Upper lobe of left lung (tissue), 6 donors: ENCODE measurements around the gene ANKRD11. TPM values are rescaled to one million over a fixed set of nuclear protein-coding genes. Genes with fewer than 3 reads are reported as not detected.

Experiments used
- ATAC-seq, 2 donors: fragments of 200-7000 bp; cut with Tn5 transposase; one replicate each; pipeline ENCODE4 v1.9.1; 2022; ENCODE audit warnings: mild to moderate bottlenecking in 2 of 2, moderate library complexity in 2 of 2; ENCODE audit not compliant: low FRiP score in 2 of 2
- DNase-seq, 2 donors: peaks; one replicate each; pipeline ENCODE4 v3.0.0-alpha.2; 2019 to 2020
- H3K27ac ChIP-seq, 4 donors: fragments of 200-600 bp; sonication (generic); one replicate each; pipeline ENCODE4 v1.5.1; 2016 to 2019
- H3K27me3 ChIP-seq, 4 donors: fragments of 200-600 bp; sonication (generic); one replicate each; pipeline ENCODE4 v1.5.1; 2017 to 2019
- H3K36me3 ChIP-seq, 4 donors: fragments of 200-600 bp; sonication (generic); one replicate each; pipeline ENCODE4 v1.5.1; 2016 to 2019
- H3K4me1 ChIP-seq, 4 donors: fragments of 200-600 bp; sonication (generic); one replicate each; pipeline ENCODE4 v1.5.1; 2018 to 2019
- H3K4me3 ChIP-seq, 4 donors: fragments of 200-600 bp; sonication (generic); one replicate each; pipeline ENCODE4 v1.5.1; 2017 to 2019; ENCODE audit warnings: mild to moderate bottlenecking in 2 of 4, moderate library complexity in 1 of 4
- H3K9me3 ChIP-seq, 4 donors: fragments of 200-600 bp; sonication (generic); one replicate each; pipeline ENCODE4 v1.5.1; 2018 to 2019
- CTCF ChIP-seq, 6 experiments: fragments of 450-650 bp in 4 of 6; fragments of 200-600 bp in 2 of 6; sonication (generic) in 2 of 6; IDR thresholded peaks; one replicate each; pipeline ENCODE4 v1.5.1; 2016 to 2019; ENCODE audit warnings: antibody characterized with exemption in 6 of 6
- EP300 ChIP-seq, 4 donors: sonication (generic); formaldehyde crosslinking; IDR thresholded peaks; one replicate each; pipeline ENCODE4 v1.5.1; 2017; ENCODE audit warnings: antibody characterized with exemption in 4 of 4, control low read depth in 2 of 4
- POLR2A ChIP-seq, 4 donors: fragments of 450-650 bp; IDR thresholded peaks; one replicate each; pipeline ENCODE4 v1.5.1; 2016 to 2017; ENCODE audit warnings: antibody characterized with exemption in 4 of 4, mild to moderate bottlenecking in 2 of 4
- POLR2AphosphoS5 ChIP-seq, 2 donors: sonication (generic); formaldehyde crosslinking; IDR thresholded peaks; one replicate each; pipeline ENCODE4 v1.5.1; 2017; ENCODE audit warnings: antibody characterized with exemption in 2 of 2
- WGBS, 2 donors: methylation state at CpG; one replicate each; pipeline ENCODE4 v1.1.5; 2017 to 2018; 5-methylcytosine and 5-hydroxymethylcytosine counted together
- total RNA-seq, 6 donors: library from RNA; depleted of rRNA in 4 of 6; stranded (reverse); fragments of >200 nt in 4 of 6; gene quantifications; one replicate each; pipeline versions ENCODE4 v1.1.0 to v1.2.1, GENCODE V29; 2016 to 2021
- donor health status: DM: no; HTN: no; CAD: no; lungs with moderate emphysema.
- donor health status: DM: no; HTN: yes; CAD: no; lungs with severe emphysema.

Gene ANKRD11
- total RNA-seq, 6 donors from 2014 or later: 92.4 to 313 (median 134) TPM

GRCh38 chr16:89359264-89360147, 130.9 kb downstream of the ANKRD11 start:
- Histone ChIP-seq H3K27me3 (no peaks in the 10 kb centered on the region), H3K9me3 (no peaks in the 10 kb centered on the region), H3K4me3 (no peak overlapping the region), H3K4me1 (peaks cover 84 to 98% (median 89%) of the 10 kb centered on the region in 4 donors), H3K36me3 (no peaks in the 10 kb centered on the region), H3K27ac (peak overlapping the region in 1 of 4 donors; percentile 34)
- 46 to 49% methylated on average over 17 to 18 of the region's 18 CpGs for WGBS, 2 donors
- no peak for ATAC-seq
- DNase-seq: no peak
- TF ChIP-seq CTCF (IDR thresholded peaks at IDR 0.05) (no peak), POLR2A (IDR thresholded peaks at IDR 0.05) (no peak), EP300 (IDR thresholded peaks at IDR 0.05) (no peak), POLR2AphosphoS5 (IDR thresholded peaks at IDR 0.05) (no peak)

GRCh38 chr16:89358030-89359005, 132.0 kb downstream of the ANKRD11 start:
- H3K4me3 ChIP-seq: no peak overlapping the region
- H3K27me3 ChIP-seq: no peaks in the 10 kb centered on the region
- ATAC-seq: peak in 1 of 2 donors; percentile 38
- peaks cover 84 to 98% (median 86%) of the 10 kb centered on the region in 4 donors for H3K4me1 ChIP-seq
- no peak for TF ChIP-seq EP300 (IDR thresholded peaks at IDR 0.05)
- TF ChIP-seq CTCF (IDR thresholded peaks at IDR 0.05): no peak
- no peak for TF ChIP-seq POLR2AphosphoS5 (IDR thresholded peaks at IDR 0.05)
- no peak for TF ChIP-seq POLR2A (IDR thresholded peaks at IDR 0.05)
- peak in 1 of 2 donors; percentile 48 for DNase-seq
- no peaks in the 10 kb centered on the region for H3K9me3 ChIP-seq
- no peaks in the 10 kb centered on the region for H3K36me3 ChIP-seq
- H3K27ac ChIP-seq: peak overlapping the region; percentile 13 to 40 (median 23)
- WGBS, 2 donors: 72 to 74% methylated on average over 15 to 21 of the region's 21 CpGs

GRCh38 chr16:89357055-89357816, 133.1 kb downstream of the ANKRD11 start:
- H3K27ac ChIP-seq: peak overlapping the region; percentile 27 to 40 (median 34)
- no peaks in the 10 kb centered on the region for H3K9me3 ChIP-seq
- H3K36me3 ChIP-seq: no peaks in the 10 kb centered on the region
- H3K4me1 ChIP-seq: peaks cover 85 to 100% (median 86%) of the 10 kb centered on the region in 4 donors
- no peak overlapping the region for H3K4me3 ChIP-seq
- ATAC-seq: peak; percentile 3 to 67
- H3K27me3 ChIP-seq: no peaks in the 10 kb centered on the region
- peak in 1 of 2 donors; percentile 47 for DNase-seq
- TF ChIP-seq CTCF (IDR thresholded peaks at IDR 0.05) (no peak), POLR2AphosphoS5 (IDR thresholded peaks at IDR 0.05) (peak in 1 of 2 donors; percentile 16), POLR2A (IDR thresholded peaks at IDR 0.05) (peak in 1 of 4 donors; percentile 49), EP300 (IDR thresholded peaks at IDR 0.05) (no peak)
- WGBS, 2 donors: 59 to 60% methylated on average over 13 to 17 of the region's 17 CpGs

GRCh38 chr16:89355686-89356085, 134.7 kb downstream of the ANKRD11 start:
- Histone ChIP-seq H3K9me3 (no peaks in the 10 kb centered on the region), H3K36me3 (no peaks in the 10 kb centered on the region), H3K4me3 (no peak overlapping the region), H3K4me1 (peaks cover 73 to 89% (median 73%) of the 10 kb centered on the region in 4 donors), H3K27ac (no peak overlapping the region), H3K27me3 (no peaks in the 10 kb centered on the region)
- TF ChIP-seq POLR2AphosphoS5 (IDR thresholded peaks at IDR 0.05) (no peak), POLR2A (IDR thresholded peaks at IDR 0.05) (no peak), EP300 (IDR thresholded peaks at IDR 0.05) (no peak), CTCF (IDR thresholded peaks at IDR 0.05) (no peak)
- DNase-seq (peak in 1 of 2 donors; percentile 54), ATAC-seq (no peak)
- WGBS, 2 donors: 92 to 94% methylated on average over 15 to 16 of the region's 16 CpGs
